ENCODE results near the gene HDAC4. TPM values are rescaled to one million over a fixed set of nuclear protein-coding genes. Genes with fewer than 3 reads are reported as not detected.

HDAC4 gene
- polyA plus RNA-seq, 2 of the 4 experiments (the other 2 are of a cell fraction) = 8.6 to 10.4 TPM

- TF ChIP-seq CBX2 (IDR thresholded peaks at IDR 0.05; ENCODE audit: borderline replicate concordance, low read depth) (no peak), RNF2 (IDR thresholded peaks at IDR 0.05; ENCODE audit: borderline replicate concordance, low read depth) (no peak), FOSL2 (IDR thresholded peaks at IDR 0.05) (no peak), FOSL2 (CRISPR knock-in tag; IDR thresholded peaks at IDR 0.05) (no peak)
Observed at GRCh38 chr2:239146011-239146641, 254.7 kb downstream of the HDAC4 start (continued).

DNA sequence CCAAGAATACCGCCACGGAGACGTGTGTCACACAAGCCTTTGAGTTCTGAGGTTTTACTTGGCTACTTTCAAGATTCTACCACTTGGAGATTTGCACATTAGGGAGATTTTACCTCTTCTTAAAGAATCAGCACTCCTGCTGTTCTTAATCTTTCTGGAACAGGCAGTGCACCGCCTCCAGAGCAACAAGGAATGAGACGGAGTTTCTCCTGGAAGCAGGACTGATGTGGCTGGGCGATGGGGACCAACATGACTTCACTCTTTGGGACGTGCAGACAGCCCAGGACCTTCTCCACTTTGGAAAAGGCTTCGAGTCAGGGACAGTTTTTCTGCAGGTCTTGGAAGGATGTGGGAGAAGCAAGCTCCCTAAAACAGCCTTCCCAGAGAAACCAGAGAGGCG is 255.2 kb downstream of the HDAC4 start:
- Histone ChIP-seq H3K9me3 (no peaks in the 10 kb centered on the region), H3K27ac (no peak overlapping the region), H3K4me2 (no peak overlapping the region), H3K4me1 (no peaks in the 10 kb centered on the region), H3K4me3 (no peak overlapping the region)
- ChIA-PET POLR2A (no interaction called here), CTCF (interaction anchor here (1.0 to 1.7 kb wide), 3 partner anchors 9 to 15 kb away, joined by 3 to 6 read pairs (median 4); no protein-coding TSS in a partner anchor)
- FAIRE-seq = no peak
- 95% methylated on average over 9 of the region's 9 CpGs for WGBS (ENCODE audit: missing lambda C conversion rate)
- ATAC-seq = no peak
- DNase-seq (ENCODE audit: low read depth in 1 of 2, low spot score in 1 of 2) = no peak
- TF ChIP-seq ZC3H11A (IDR thresholded peaks at IDR 0.05) = no peak
- no peak for TF ChIP-seq POLR2AphosphoS2 (conservative IDR thresholded peaks at IDR 0.05; ENCODE audit: low read length)
- TF ChIP-seq RCOR1 (IDR thresholded peaks at IDR 0.05; ENCODE audit: low read depth, low read length) = no peak
- no peak for TF ChIP-seq JUNB (IDR thresholded peaks at IDR 0.05)
- TF ChIP-seq CHD4 (IDR thresholded peaks at IDR 0.05; ENCODE audit: borderline replicate concordance) = no peak
- TF ChIP-seq CHD2 (IDR thresholded peaks at IDR 0.05; ENCODE audit: low read length, partially characterized antibody) = no peak
- TF ChIP-seq HDAC2 (IDR thresholded peaks at IDR 0.05) = no peak

DNA sequence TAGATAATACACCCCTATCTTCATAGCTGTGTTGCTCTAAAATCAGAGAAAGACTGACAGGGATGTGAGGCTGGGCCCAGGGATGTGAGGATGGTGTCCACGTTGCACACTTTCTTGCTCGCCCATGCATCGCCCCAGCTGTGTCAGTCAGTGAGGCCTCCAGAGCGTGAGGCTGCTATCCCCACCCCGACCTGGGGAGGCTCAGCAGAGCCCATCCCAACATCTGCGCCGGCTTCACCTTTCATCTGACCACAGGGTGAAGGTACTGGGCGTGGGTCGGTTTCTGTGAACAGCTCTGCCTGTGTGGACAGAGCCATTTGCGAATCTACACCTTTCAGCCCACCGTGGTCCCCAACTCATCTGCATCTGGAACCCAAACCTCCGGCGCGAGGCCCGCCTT is 255.7 kb downstream of the HDAC4 start:
- ATAC-seq (peak; percentile 15 to 38; a peak in 3 of 6 replicates), DNase-seq (ENCODE audit: low read depth in 1 of 2, low spot score in 1 of 2) (no peak), FAIRE-seq (no peak)
- ChIA-PET POLR2A (no interaction called here), CTCF (interaction anchor here (0.7 to 1.9 kb wide), 11 partner anchors 9 to 855 kb away, joined by 3 to 9 read pairs (median 4); no protein-coding TSS in a partner anchor)
- Histone ChIP-seq H3K27ac (no peak overlapping the region), H3K9me3 (no peaks in the 10 kb centered on the region), H3K4me1 (no peaks in the 10 kb centered on the region), H3K4me2 (no peak overlapping the region), H3K4me3 (no peak overlapping the region)
- 96% methylated on average over 15 of the region's 15 CpGs for WGBS (ENCODE audit: missing lambda C conversion rate)
- TF ChIP-seq MAFK (IDR thresholded peaks at IDR 0.05; ENCODE audit: partially characterized antibody) (no peak), SMC3 (IDR thresholded peaks at IDR 0.05) (no peak)

DNA sequence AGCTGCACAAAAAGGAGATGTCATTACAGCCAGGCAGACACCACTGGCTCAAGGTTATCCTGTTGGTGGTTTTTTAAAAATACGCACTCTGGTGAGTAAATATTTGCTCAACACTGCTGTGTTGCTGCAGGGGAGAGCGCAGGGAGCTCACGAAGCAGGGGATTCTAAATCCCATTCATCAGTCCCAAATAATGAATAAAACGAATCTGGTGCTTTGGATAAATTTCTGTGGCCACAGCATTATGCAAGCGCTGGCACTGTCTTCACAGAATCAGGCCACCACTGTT is 256.2 kb downstream of the HDAC4 start:
- Histone ChIP-seq H3K27ac (no peak overlapping the region), H3K9me3 (no peaks in the 10 kb centered on the region), H3K4me3 (no peak overlapping the region), H3K4me1 (no peaks in the 10 kb centered on the region), H3K4me2 (no peak overlapping the region)
- POLR2A ChIA-PET = no interaction called here
- WGBS (ENCODE audit: missing lambda C conversion rate) = 73% methylated on average over 5 of the region's 5 CpGs
- FAIRE-seq = no peak
- ATAC-seq = no peak
- TF ChIP-seq MAX (IDR thresholded peaks at IDR 0.05) = no peak
- DNase-seq (ENCODE audit: low read depth in 1 of 2, low spot score in 1 of 2) = no peak
- CTCF ChIA-PET = interaction anchor here (0.5 to 1.9 kb wide), 15 partner anchors 9 to 855 kb away, joined by 3 to 9 read pairs (median 4); no protein-coding TSS in a partner anchor

GRCh38 chr2:239143858-239144712 is 256.7 kb downstream of the HDAC4 start:
- Histone ChIP-seq H3K4me1 (no peaks in the 10 kb centered on the region), H3K27ac (no peak overlapping the region), H3K4me2 (no peak overlapping the region), H3K4me3 (no peak overlapping the region), H3K9me3 (no peaks in the 10 kb centered on the region)
- ATAC-seq (peak; percentile 57 to 87; a peak in 4 of 6 replicates), DNase-seq (ENCODE audit: low read depth in 1 of 2, low spot score in 1 of 2) (peak; percentile 31 to 58), FAIRE-seq (no peak)
- POLR2A ChIA-PET = no interaction called here
- CTCF ChIA-PET = interaction anchor here (0.5 to 1.9 kb wide), 20 partner anchors 9 to 856 kb away, joined by 3 to 9 read pairs (median 4); no protein-coding TSS in a partner anchor
- TF ChIP-seq RNF2 (IDR thresholded peaks at IDR 0.05; ENCODE audit: borderline replicate concordance, low read depth) (no peak), RAD21 (conservative IDR thresholded peaks at IDR 0.05 in 1 of 2, IDR thresholded peaks at IDR 0.05 in 1 of 2) (peak; percentile 53 to 54; a peak in 4 of 5 replicates), JUNB (IDR thresholded peaks at IDR 0.05) (no peak), EHF (CRISPR knock-in tag; IDR thresholded peaks at IDR 0.05) (no peak), CTCF (IDR thresholded peaks at IDR 0.05) (peak; percentile 58), HDAC2 (IDR thresholded peaks at IDR 0.05) (no peak), FOXS1 (CRISPR knock-in tag; IDR thresholded peaks at IDR 0.05) (no peak), CBX2 (IDR thresholded peaks at IDR 0.05; ENCODE audit: borderline replicate concordance, low read depth) (no peak), HMGXB4 (CRISPR knock-in tag; IDR thresholded peaks at IDR 0.05; ENCODE audit: borderline replicate concordance) (no peak), PHF8 (IDR thresholded peaks at IDR 0.05; ENCODE audit: borderline replicate concordance, low read depth) (no peak), SMC3 (IDR thresholded peaks at IDR 0.05) (peak; percentile 69), RARB (CRISPR knock-in tag; IDR thresholded peaks at IDR 0.05) (no peak), KDM1A (IDR thresholded peaks at IDR 0.05; ENCODE audit: low read depth) (no peak)
- 90% methylated on average over 23 of the region's 29 CpGs for WGBS (ENCODE audit: missing lambda C conversion rate)

Data from A549 (cell line).